ENCODE data around the gene SUSD3.

SUSD3 gene

DNA sequence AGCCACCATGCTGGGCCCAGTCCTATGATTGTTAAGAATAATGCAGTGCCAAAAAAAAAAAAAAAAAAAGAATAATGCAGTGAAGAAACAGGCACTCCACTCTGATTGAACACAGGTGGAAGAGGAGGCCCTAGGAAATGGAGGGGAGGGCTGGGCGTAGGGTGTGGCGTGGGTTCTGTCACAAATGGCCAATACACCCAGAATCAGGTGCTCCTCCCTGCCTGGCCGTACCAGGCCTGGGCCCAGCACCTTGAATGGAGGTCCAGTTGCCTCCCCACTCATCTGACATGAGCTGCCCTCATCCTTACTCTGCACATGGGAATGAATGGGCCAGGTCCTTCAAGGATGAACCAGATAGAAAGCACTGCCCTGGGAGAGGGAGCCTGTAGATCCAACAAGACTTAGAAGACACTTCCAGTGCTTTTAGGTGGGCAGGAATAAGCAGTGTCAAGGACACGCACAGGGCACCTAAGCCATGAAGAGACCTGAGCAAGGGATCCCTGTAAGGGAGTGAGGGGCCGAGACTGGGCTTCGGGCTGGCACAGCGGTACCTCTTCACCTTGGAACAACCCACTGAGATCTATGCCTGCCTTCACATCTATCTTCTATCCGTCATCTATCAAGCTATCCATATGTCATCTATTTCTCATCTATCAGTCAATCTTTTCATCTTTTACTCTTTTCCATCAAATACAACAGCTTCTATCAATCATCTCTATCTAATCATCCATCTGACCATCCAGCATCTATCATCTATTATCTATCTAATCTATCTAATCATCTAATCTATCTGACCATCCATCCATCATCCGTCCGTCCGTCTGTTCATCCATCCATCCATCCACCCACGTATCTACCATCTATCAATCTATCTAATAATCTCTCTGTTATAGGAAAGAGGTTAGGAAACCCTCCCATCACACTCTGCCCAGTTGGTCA lies 59.7 kb downstream of the SUSD3 start:
- H3K27ac ChIP-seq (replicated peaks) = peak overlapping the region; percentile 36; the same call in 1 of the 2 replicates
- H3K27me3 ChIP-seq (ENCODE audit: insufficient read depth, poor library complexity, severe bottlenecking) = no peaks in the 10 kb centered on the region
- TF ChIP-seq GABPA (IDR thresholded peaks at IDR 0.05; ENCODE audit: low read depth) = no peak
- TF ChIP-seq, protein P1, sequence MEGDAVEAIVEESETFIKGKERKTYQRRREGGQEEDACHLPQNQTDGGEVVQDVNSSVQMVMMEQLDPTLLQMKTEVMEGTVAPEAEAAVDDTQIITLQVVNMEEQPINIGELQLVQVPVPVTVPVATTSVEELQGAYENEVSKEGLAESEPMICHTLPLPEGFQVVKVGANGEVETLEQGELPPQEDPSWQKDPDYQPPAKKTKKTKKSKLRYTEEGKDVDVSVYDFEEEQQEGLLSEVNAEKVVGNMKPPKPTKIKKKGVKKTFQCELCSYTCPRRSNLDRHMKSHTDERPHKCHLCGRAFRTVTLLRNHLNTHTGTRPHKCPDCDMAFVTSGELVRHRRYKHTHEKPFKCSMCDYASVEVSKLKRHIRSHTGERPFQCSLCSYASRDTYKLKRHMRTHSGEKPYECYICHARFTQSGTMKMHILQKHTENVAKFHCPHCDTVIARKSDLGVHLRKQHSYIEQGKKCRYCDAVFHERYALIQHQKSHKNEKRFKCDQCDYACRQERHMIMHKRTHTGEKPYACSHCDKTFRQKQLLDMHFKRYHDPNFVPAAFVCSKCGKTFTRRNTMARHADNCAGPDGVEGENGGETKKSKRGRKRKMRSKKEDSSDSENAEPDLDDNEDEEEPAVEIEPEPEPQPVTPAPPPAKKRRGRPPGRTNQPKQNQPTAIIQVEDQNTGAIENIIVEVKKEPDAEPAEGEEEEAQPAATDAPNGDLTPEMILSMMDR (IDR thresholded peaks at IDR 0.05; ENCODE audit: insufficient read depth, low read length) = no peak
- no peak for TF ChIP-seq REST (IDR thresholded peaks at IDR 0.05; ENCODE audit: insufficient replicate concordance, low read depth)
- TF ChIP-seq POLR2AphosphoS5 (IDR thresholded peaks at IDR 0.05; ENCODE audit: low read depth) = no peak
- TF ChIP-seq SPI1 (IDR thresholded peaks at IDR 0.05; ENCODE audit: borderline replicate concordance, low read depth) = no peak
- H3K4me3 ChIP-seq (replicated peaks; ENCODE audit: insufficient read depth, low read length) = no peak overlapping the region
- no peak for DNase-seq (ENCODE audit: low read depth in 1 of 2, low spot score in 1 of 2)

- no peak for DNase-seq (ENCODE audit: low read depth in 1 of 2, low spot score in 1 of 2)
- TF ChIP-seq, protein P1 (IDR thresholded peaks at IDR 0.05; ENCODE audit: insufficient read depth, low read length) = no peak
- TF ChIP-seq REST (IDR thresholded peaks at IDR 0.05; ENCODE audit: insufficient replicate concordance, low read depth) = no peak
- TF ChIP-seq GABPA (IDR thresholded peaks at IDR 0.05; ENCODE audit: low read depth) = no peak
- peak overlapping the region; percentile 88 for H3K27ac ChIP-seq (replicated peaks)
- no peak overlapping the region for H3K4me3 ChIP-seq (replicated peaks; ENCODE audit: insufficient read depth, low read length)
- no peaks in the 10 kb centered on the region for H3K27me3 ChIP-seq (ENCODE audit: insufficient read depth, poor library complexity, severe bottlenecking)
These were observed 60.6 kb downstream of the SUSD3 start for GRCh38 chr9:93118863-93119702.

DNA sequence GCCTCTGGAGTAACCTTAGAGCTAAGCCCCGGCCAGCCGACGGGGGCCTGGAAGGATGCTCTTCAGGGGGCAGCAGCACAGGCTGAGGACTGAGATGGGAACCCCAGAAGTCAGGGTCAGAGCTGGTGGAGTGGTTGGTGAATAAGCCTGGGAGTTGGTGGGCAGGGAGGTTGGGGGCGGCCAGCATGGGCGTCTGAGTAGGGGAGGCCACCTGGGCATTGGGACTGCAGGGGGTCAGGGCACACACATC lies 61.1 kb downstream of the SUSD3 start:
- no peak overlapping the region for H3K4me3 ChIP-seq (replicated peaks; ENCODE audit: insufficient read depth, low read length)
- TF ChIP-seq, protein P1 (IDR thresholded peaks at IDR 0.05; ENCODE audit: insufficient read depth, low read length) = no peak
- no peak for TF ChIP-seq GABPA (IDR thresholded peaks at IDR 0.05; ENCODE audit: low read depth)
- no peak for TF ChIP-seq SPI1 (IDR thresholded peaks at IDR 0.05; ENCODE audit: borderline replicate concordance, low read depth)
- no peaks in the 10 kb centered on the region for H3K27me3 ChIP-seq (ENCODE audit: insufficient read depth, poor library complexity, severe bottlenecking)
- DNase-seq (ENCODE audit: low read depth in 1 of 2, low spot score in 1 of 2) = no peak
- peak overlapping the region; percentile 88 for H3K27ac ChIP-seq (replicated peaks)

Measured in HL-60 (cell line).